ENCODE data around the gene TRAF3IP1. TPM values are rescaled to one million over a fixed set of nuclear protein-coding genes. Genes with fewer than 3 reads are reported as not detected.

The TRAF3IP1 gene
- total and polyA plus RNA-seq, 4 donors = 8.9 to 41.0 (median 14.7) TPM

GRCh38 chr2:238291550-238292281, 28.6 kb upstream of the TRAF3IP1 start:
- peak in 1 of 3 donors; percentile 9 for DNase-seq
- Histone ChIP-seq H3K36me3 (ENCODE audit: control insufficient read depth in 4 of 4, insufficient read depth in 4 of 4, low read length in 4 of 4) (no peaks in the 10 kb centered on the region), H3K4me1 (ENCODE audit: control insufficient read depth in 5 of 5, insufficient read depth in 5 of 5, low read length in 5 of 5) (peaks cover 3 to 19% (median 8%) of the 10 kb centered on the region in 5 donors), H3K4me3 (no peak overlapping the region), H3K9ac (ENCODE audit: insufficient read depth in 1 of 2, low read length in 2 of 2) (no peak overlapping the region), H3K27me3 (ENCODE audit: control insufficient read depth in 3 of 3, insufficient read depth in 3 of 3, low read length in 2 of 3) (no peaks in the 10 kb centered on the region), H3K27ac (ENCODE audit: low read depth in 1 of 2, low read length in 1 of 2) (no peak overlapping the region), H3K9me3 (ENCODE audit: control insufficient read depth in 4 of 4, insufficient read depth in 3 of 4, low read length in 3 of 4) (no peaks in the 10 kb centered on the region)
- no peak for TF ChIP-seq CTCF (IDR thresholded peaks at IDR 0.05; ENCODE audit: control extremely low read depth, extremely low read depth)
- no peak for ATAC-seq (ENCODE audit: insufficient read depth, low FRiP score)
- WGBS, 2 donors = 95 to 96% methylated on average over 8 of the region's 8 CpGs

GRCh38 chr2:238294046-238294392, 26.3 kb upstream of the TRAF3IP1 start:
- Histone ChIP-seq H3K36me3 (ENCODE audit: control insufficient read depth in 4 of 4, insufficient read depth in 4 of 4, low read length in 4 of 4) (no peaks in the 10 kb centered on the region), H3K9ac (ENCODE audit: insufficient read depth in 1 of 2, low read length in 2 of 2) (no peak overlapping the region), H3K4me3 (no peak overlapping the region), H3K4me1 (ENCODE audit: control insufficient read depth in 5 of 5, insufficient read depth in 5 of 5, low read length in 5 of 5) (peaks cover 0 to 10% (median 4%) of the 10 kb centered on the region in 5 donors), H3K9me3 (ENCODE audit: control insufficient read depth in 4 of 4, insufficient read depth in 3 of 4, low read length in 3 of 4) (no peaks in the 10 kb centered on the region), H3K27ac (ENCODE audit: low read depth in 1 of 2, low read length in 1 of 2) (no peak overlapping the region), H3K27me3 (ENCODE audit: control insufficient read depth in 3 of 3, insufficient read depth in 3 of 3, low read length in 2 of 3) (no peaks in the 10 kb centered on the region)
- no peak for TF ChIP-seq CTCF (IDR thresholded peaks at IDR 0.05; ENCODE audit: control extremely low read depth, extremely low read depth)
- ATAC-seq (ENCODE audit: insufficient read depth, low FRiP score) (no peak), DNase-seq (no peak)
- WGBS, 2 donors = 89 to 96% methylated on average over 9 of the region's 9 CpGs

- H3K36me3 ChIP-seq (ENCODE audit: control insufficient read depth in 4 of 4, insufficient read depth in 4 of 4, low read length in 4 of 4) = no peaks in the 10 kb centered on the region
- H3K9me3 ChIP-seq (ENCODE audit: control insufficient read depth in 4 of 4, insufficient read depth in 3 of 4, low read length in 3 of 4) = no peaks in the 10 kb centered on the region
- no peak for ATAC-seq (ENCODE audit: insufficient read depth, low FRiP score)
- 86 to 91% methylated on average over 17 of the region's 17 CpGs for WGBS, 2 donors
- H3K27ac ChIP-seq (ENCODE audit: low read depth in 1 of 2, low read length in 1 of 2) = no peak overlapping the region
- no peaks in the 10 kb centered on the region for H3K27me3 ChIP-seq (ENCODE audit: control insufficient read depth in 3 of 3, insufficient read depth in 3 of 3, low read length in 2 of 3)
- H3K9ac ChIP-seq (ENCODE audit: insufficient read depth in 1 of 2, low read length in 2 of 2) = no peak overlapping the region
- no peak overlapping the region for H3K4me3 ChIP-seq
- DNase-seq = no peak
- peaks cover 0 to 9% (median 1%) of the 10 kb centered on the region in 5 donors for H3K4me1 ChIP-seq (ENCODE audit: control insufficient read depth in 5 of 5, insufficient read depth in 5 of 5, low read length in 5 of 5)
- no peak for TF ChIP-seq CTCF (IDR thresholded peaks at IDR 0.05; ENCODE audit: control extremely low read depth, extremely low read depth)
Measured at GRCh38 chr2:238294393-238295143, 25.8 kb upstream of the TRAF3IP1 start.
